Ascending aorta (tissue), 2 donors: ENCODE results near the gene CAMKMT. TPM values are rescaled to one million over a fixed set of nuclear protein-coding genes. Genes with fewer than 3 reads are reported as not detected.

Experiments
- DNase-seq, 2 donors: peaks; one replicate each; pipeline ENCODE4 v3.0.0-alpha.2; 2019; ENCODE audit warnings: low spot score in 2 of 2
- H3K27ac ChIP-seq, 2 donors: fragments of 200-600 bp; sonication (generic); one replicate each; pipeline ENCODE4 v1.5.1; 2016 to 2017; ENCODE audit warnings: mild to moderate bottlenecking in 1 of 2
- H3K27me3 ChIP-seq: fragments of 200-600 bp; sonication (generic); one replicate; pipeline ENCODE4 v1.5.1; 2017
- H3K36me3 ChIP-seq, 2 donors: fragments of 200-600 bp; sonication (generic); one replicate each; pipeline ENCODE4 v1.5.1; 2016
- H3K4me1 ChIP-seq, 2 donors: fragments of 200-600 bp; sonication (generic); one replicate each; pipeline ENCODE4 v1.5.1; 2016 to 2017; ENCODE audit warnings: mild to moderate bottlenecking in 1 of 2
- H3K4me3 ChIP-seq, 2 donors: fragments of 200-600 bp; sonication (generic); one replicate each; pipeline ENCODE4 v1.5.1; 2016 to 2017; ENCODE audit warnings: mild to moderate bottlenecking in 1 of 2
- H3K9me3 ChIP-seq, 2 donors: fragments of 200-600 bp; sonication (generic); one replicate each; pipeline ENCODE4 v1.5.1; 2016
- intact Hi-C: fragments of 100-400 bp; cut with DNase I; formaldehyde crosslinking; loops from one replicate; pipeline ENCODE4 v1.15.1; 2023
- total RNA-seq: library from RNA; depleted of rRNA; stranded (reverse); fragments of >200 nt; gene quantifications from one replicate; pipeline ENCODE4 v1.1.0, GENCODE V29; 2016
- TF ChIP-seq, protein P1 (sequence below), 3 experiments: fragments of 200-600 bp in 2 of 3; fragments of 450-650 bp in 1 of 3; sonication (generic) in 2 of 3; IDR thresholded peaks; one replicate each; pipeline ENCODE4 v1.5.1; 2016 to 2019; ENCODE audit warnings: antibody characterized with exemption in 3 of 3, mild to moderate bottlenecking in 1 of 3, moderate library complexity in 1 of 3

CAMKMT gene
- total RNA-seq, 1 donor from 2014 or later, result 5.1 TPM

- H3K4me3 ChIP-seq, result no peak overlapping the region
- TF ChIP-seq, protein P1, sequence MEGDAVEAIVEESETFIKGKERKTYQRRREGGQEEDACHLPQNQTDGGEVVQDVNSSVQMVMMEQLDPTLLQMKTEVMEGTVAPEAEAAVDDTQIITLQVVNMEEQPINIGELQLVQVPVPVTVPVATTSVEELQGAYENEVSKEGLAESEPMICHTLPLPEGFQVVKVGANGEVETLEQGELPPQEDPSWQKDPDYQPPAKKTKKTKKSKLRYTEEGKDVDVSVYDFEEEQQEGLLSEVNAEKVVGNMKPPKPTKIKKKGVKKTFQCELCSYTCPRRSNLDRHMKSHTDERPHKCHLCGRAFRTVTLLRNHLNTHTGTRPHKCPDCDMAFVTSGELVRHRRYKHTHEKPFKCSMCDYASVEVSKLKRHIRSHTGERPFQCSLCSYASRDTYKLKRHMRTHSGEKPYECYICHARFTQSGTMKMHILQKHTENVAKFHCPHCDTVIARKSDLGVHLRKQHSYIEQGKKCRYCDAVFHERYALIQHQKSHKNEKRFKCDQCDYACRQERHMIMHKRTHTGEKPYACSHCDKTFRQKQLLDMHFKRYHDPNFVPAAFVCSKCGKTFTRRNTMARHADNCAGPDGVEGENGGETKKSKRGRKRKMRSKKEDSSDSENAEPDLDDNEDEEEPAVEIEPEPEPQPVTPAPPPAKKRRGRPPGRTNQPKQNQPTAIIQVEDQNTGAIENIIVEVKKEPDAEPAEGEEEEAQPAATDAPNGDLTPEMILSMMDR (IDR thresholded peaks at IDR 0.05), result no peak
- no peaks in the 10 kb centered on the region for H3K9me3 ChIP-seq
- no peak overlapping the region for H3K27ac ChIP-seq
- intact Hi-C loops, result no loop called here
- no peak for DNase-seq
- H3K36me3 ChIP-seq, result no peaks in the 10 kb centered on the region
- H3K4me1 ChIP-seq, result no peaks in the 10 kb centered on the region
- H3K27me3 ChIP-seq, result no peaks in the 10 kb centered on the region
These were observed 320.7 kb downstream of the CAMKMT start for GRCh38 chr2:44682459-44682858.

- intact Hi-C loops, result no loop called here
- TF ChIP-seq, protein P1 (IDR thresholded peaks at IDR 0.05), result no peak
These were observed 322.8 kb downstream of the CAMKMT start for GRCh38 chr2:44684559-44684958.

DNA sequence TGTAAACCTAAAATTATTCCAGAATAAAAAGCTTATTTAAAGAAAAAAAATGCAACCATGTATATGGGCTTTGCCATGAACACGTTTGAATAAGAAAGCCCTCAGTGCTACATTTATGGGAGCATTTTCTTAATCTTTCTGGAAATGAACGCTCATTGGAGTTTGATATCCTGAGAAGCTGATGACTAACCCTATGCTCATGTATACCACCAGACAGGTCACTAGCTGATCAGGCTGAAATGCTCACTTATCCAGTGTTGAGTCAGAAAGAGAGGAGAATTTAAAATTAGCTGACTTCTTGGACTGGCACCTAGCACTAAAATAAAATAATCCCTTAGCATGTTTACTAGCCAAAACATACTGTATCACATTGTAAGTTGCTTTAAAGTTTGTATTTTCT lies 324.8 kb downstream of the CAMKMT start:
- TF ChIP-seq, protein P1 (IDR thresholded peaks at IDR 0.05), result no peak
- intact Hi-C loops, result no loop called here

More at GRCh38 chr2:44684559-44684958, 322.8 kb downstream of the CAMKMT start:
- no peak overlapping the region for H3K4me3 ChIP-seq
- no peak for DNase-seq
- H3K36me3 ChIP-seq, result no peaks in the 10 kb centered on the region
- H3K27me3 ChIP-seq, result no peaks in the 10 kb centered on the region
- H3K4me1 ChIP-seq, result no peaks in the 10 kb centered on the region
- H3K9me3 ChIP-seq, result no peaks in the 10 kb centered on the region
- no peak overlapping the region for H3K27ac ChIP-seq

GRCh38 chr2:44687686-44688455 lies 326.1 kb downstream of the CAMKMT start:
- H3K4me3 ChIP-seq, result no peak overlapping the region
- H3K36me3 ChIP-seq, result no peaks in the 10 kb centered on the region
- intact Hi-C loops, result no loop called here
- H3K4me1 ChIP-seq, result no peaks in the 10 kb centered on the region
- no peak overlapping the region for H3K27ac ChIP-seq
- H3K9me3 ChIP-seq, result no peaks in the 10 kb centered on the region
- no peaks in the 10 kb centered on the region for H3K27me3 ChIP-seq
- TF ChIP-seq, protein P1 (IDR thresholded peaks at IDR 0.05), result no peak
- DNase-seq, result no peak

More for the DNA sequence above, 324.8 kb downstream of the CAMKMT start:
- no peaks in the 10 kb centered on the region for H3K4me1 ChIP-seq
- H3K4me3 ChIP-seq, result no peak overlapping the region
- H3K27me3 ChIP-seq, result no peaks in the 10 kb centered on the region
- H3K27ac ChIP-seq, result no peak overlapping the region
- H3K36me3 ChIP-seq, result no peaks in the 10 kb centered on the region
- no peaks in the 10 kb centered on the region for H3K9me3 ChIP-seq
- no peak for DNase-seq

DNA sequence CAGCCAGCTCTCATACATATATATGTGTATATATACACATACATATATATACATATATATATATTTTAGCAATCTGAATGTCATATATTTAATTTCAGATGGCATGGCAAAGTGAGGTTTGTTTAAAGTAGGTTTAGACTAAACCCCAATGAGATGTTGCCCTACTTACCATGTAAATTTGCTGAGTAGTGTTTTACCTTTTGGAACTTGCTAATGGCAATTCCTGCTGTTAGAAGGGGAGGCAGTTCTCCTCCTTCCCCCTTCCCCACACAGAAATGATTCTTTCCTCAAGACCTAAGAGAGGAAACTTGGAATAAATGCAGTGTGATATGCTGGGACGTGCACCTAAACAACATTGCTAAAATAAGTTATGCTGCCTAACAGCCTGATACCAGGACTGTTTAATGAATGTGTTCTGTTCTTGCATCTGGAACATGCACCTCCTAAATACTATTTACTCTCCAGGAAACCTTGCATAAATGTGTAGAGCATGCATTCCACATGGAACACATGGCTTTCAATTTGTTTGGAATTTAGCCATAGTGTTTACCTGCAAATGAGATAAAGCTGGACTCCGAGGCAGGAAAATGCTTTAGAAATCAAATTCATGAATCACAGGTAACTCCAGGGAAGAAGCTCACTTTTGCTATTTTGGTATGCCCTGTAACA lies 326.8 kb downstream of the CAMKMT start:
- Histone ChIP-seq H3K9me3 (no peaks in the 10 kb centered on the region), H3K4me3 (no peak overlapping the region), H3K27me3 (no peaks in the 10 kb centered on the region), H3K4me1 (no peaks in the 10 kb centered on the region), H3K36me3 (no peaks in the 10 kb centered on the region), H3K27ac (no peak overlapping the region)
- intact Hi-C loops, result no loop called here
- no peak for DNase-seq
- TF ChIP-seq, protein P1 (IDR thresholded peaks at IDR 0.05), result no peak
